HL-60 (cell line): Measurements from ENCODE around the gene SLC4A1.

ENCODE experiments used
- GABPA ChIP-seq: IDR thresholded peaks from 2 replicates; pipeline ENCODE4 v1.6.1; 2012; ENCODE audit warnings: low read depth
- SPI1 ChIP-seq: IDR thresholded peaks from 2 replicates; pipeline ENCODE4 v1.6.1; 2012; ENCODE audit warnings: low read depth, mild to moderate bottlenecking, borderline replicate concordance
- TF ChIP-seq, protein P1 (sequence below): IDR thresholded peaks from one replicate; pipeline ENCODE4 v1.5.1; 2011; ENCODE audit warnings: low read length, control low read depth, inconsistent platforms; ENCODE audit not compliant: insufficient read depth
- TF ChIP-seq, protein P2 (sequence below): IDR thresholded peaks from 2 replicates; pipeline ENCODE4 v1.6.1; 2012; ENCODE audit warnings: low read depth; ENCODE audit not compliant: insufficient replicate concordance

GRCh38 chr17:44220213-44221083, 47.5 kb downstream of the SLC4A1 start:
- TF ChIP-seq GABPA (no peak), SPI1 (no peak)
- TF ChIP-seq, protein P1, sequence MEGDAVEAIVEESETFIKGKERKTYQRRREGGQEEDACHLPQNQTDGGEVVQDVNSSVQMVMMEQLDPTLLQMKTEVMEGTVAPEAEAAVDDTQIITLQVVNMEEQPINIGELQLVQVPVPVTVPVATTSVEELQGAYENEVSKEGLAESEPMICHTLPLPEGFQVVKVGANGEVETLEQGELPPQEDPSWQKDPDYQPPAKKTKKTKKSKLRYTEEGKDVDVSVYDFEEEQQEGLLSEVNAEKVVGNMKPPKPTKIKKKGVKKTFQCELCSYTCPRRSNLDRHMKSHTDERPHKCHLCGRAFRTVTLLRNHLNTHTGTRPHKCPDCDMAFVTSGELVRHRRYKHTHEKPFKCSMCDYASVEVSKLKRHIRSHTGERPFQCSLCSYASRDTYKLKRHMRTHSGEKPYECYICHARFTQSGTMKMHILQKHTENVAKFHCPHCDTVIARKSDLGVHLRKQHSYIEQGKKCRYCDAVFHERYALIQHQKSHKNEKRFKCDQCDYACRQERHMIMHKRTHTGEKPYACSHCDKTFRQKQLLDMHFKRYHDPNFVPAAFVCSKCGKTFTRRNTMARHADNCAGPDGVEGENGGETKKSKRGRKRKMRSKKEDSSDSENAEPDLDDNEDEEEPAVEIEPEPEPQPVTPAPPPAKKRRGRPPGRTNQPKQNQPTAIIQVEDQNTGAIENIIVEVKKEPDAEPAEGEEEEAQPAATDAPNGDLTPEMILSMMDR = no peak
- TF ChIP-seq, protein P2, sequence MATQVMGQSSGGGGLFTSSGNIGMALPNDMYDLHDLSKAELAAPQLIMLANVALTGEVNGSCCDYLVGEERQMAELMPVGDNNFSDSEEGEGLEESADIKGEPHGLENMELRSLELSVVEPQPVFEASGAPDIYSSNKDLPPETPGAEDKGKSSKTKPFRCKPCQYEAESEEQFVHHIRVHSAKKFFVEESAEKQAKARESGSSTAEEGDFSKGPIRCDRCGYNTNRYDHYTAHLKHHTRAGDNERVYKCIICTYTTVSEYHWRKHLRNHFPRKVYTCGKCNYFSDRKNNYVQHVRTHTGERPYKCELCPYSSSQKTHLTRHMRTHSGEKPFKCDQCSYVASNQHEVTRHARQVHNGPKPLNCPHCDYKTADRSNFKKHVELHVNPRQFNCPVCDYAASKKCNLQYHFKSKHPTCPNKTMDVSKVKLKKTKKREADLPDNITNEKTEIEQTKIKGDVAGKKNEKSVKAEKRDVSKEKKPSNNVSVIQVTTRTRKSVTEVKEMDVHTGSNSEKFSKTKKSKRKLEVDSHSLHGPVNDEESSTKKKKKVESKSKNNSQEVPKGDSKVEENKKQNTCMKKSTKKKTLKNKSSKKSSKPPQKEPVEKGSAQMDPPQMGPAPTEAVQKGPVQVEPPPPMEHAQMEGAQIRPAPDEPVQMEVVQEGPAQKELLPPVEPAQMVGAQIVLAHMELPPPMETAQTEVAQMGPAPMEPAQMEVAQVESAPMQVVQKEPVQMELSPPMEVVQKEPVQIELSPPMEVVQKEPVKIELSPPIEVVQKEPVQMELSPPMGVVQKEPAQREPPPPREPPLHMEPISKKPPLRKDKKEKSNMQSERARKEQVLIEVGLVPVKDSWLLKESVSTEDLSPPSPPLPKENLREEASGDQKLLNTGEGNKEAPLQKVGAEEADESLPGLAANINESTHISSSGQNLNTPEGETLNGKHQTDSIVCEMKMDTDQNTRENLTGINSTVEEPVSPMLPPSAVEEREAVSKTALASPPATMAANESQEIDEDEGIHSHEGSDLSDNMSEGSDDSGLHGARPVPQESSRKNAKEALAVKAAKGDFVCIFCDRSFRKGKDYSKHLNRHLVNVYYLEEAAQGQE = no peak
